ENCODE data around the gene ZDHHC11B. TPM values are rescaled to one million over a fixed set of nuclear protein-coding genes. Genes with fewer than 3 reads are reported as not detected.

Gene ZDHHC11B
- total and polyA plus RNA-seq, 7 experiments from 2014 or later: 0.13 to 5.5 (median 1.2) TPM; not detected in 2

DNA sequence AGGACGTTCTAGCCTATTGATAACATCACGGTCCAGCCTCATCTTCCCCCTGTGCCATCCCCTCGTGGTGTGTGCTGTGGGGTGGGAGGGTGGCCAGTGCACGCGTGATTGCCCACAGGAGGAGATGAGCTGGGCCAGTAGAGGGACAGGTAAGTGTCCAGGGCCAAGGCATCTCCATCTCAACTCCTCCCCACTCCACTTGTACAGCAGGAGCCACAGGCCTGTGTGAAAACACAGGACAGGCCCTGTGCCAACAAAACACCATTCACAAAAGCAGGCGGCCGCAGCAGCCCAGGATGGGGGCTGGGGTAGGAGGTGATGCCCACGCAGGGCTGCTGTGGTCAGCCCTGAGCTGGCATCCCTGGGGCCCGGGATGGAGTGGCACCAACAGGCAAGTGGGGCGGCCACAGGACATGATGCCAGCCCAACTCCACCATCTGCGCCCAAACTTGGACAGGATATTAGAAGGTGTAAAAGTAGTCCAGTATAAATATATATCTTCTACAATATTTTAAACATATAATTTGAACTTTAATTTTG, 124.0 kb downstream of the ZDHHC11B start:
- Mint-ChIP-seq H3K27ac (no peak overlapping the region), H3K36me3 (peaks cover 17 to 53% (median 23%) of the 10 kb centered on the region in 5 donors), H3K4me1 (peaks cover 0 to 4% (median 0%) of the 10 kb centered on the region in 7 donors), H3K27me3 (no peaks in the 10 kb centered on the region), H3K4me3 (no peak overlapping the region), H3K9me3 (peaks cover 0 to 4% (median 0%) of the 10 kb centered on the region in 11 donors)
- intact Hi-C loops (cut with micrococcal nuclease): no loop called here
- Histone ChIP-seq H3K27ac (ENCODE audit: low read depth, low read length) (no peak overlapping the region), H3K36me3 (ENCODE audit: control insufficient read depth in 2 of 3, insufficient read depth in 3 of 3, low read length in 3 of 3) (peaks cover 0 to 64% (median 4%) of the 10 kb centered on the region in 3 experiments), H3K9me3 (ENCODE audit: control insufficient read depth in 2 of 3, low read length in 3 of 3) (no peaks in the 10 kb centered on the region), H3K27me3 (ENCODE audit: control insufficient read depth in 2 of 2, insufficient read depth in 2 of 2, low read length in 2 of 2) (no peaks in the 10 kb centered on the region), H3K4me1 (ENCODE audit: control insufficient read depth in 2 of 2, insufficient read depth in 2 of 2, low read length in 2 of 2) (no peaks in the 10 kb centered on the region), H3K4me3 (ENCODE audit: low read length) (no peak overlapping the region)
- POLR2A ChIA-PET: no interaction called here
- ATAC-seq: no peak
- CTCF ChIA-PET: no interaction called here
- no peak for DNase-seq

Other genes starting within 250 kb of the ZDHHC11B start
- gene CEP72, start 172.4 kb downstream of the ZDHHC11B start, total RNA-seq: 10 to 100 TPM; 13.4 to 33.8 (median 22.7) TPM
- gene CEP72, start 172.4 kb downstream of the ZDHHC11B start, polyA plus RNA-seq: 1 to 10 TPM; 6.0 to 8.7 TPM
- gene TPPP, start 91.4 kb downstream of the ZDHHC11B start, total RNA-seq: 1 to 10 TPM in 1 of 5 experiments, under 1 TPM in 4; 0.02 to 3.4 (median 0.14) TPM
- gene TPPP, start 91.4 kb downstream of the ZDHHC11B start, polyA plus RNA-seq: under 1 TPM; 0.08 to 0.31 TPM
- gene ZDHHC11, start 66.3 kb upstream of the ZDHHC11B start, total RNA-seq: 10 to 100 TPM in 2 of 5 experiments, 1 to 10 TPM in 3; 7.1 to 22.1 (median 9.6) TPM
- under 1 TPM in 1 of 2 donors, not detected in 1; 0.20 TPM for gene ZDHHC11, start 66.3 kb upstream of the ZDHHC11B start, polyA plus RNA-seq
- gene BRD9, start 108.1 kb upstream of the ZDHHC11B start, total RNA-seq: 10 to 100 TPM; 63.2 to 93.2 (median 82.2) TPM
- 10 to 100 TPM; 10.6 to 17.6 TPM for gene BRD9, start 108.1 kb upstream of the ZDHHC11B start, polyA plus RNA-seq
- 10 to 100 TPM in 1 of 5 experiments, under 1 TPM in 3, not detected in 1; 0.39 to 23.5 (median 0.57) TPM for gene TRIP13, start 108.2 kb upstream of the ZDHHC11B start, total RNA-seq
- gene TRIP13, start 108.2 kb upstream of the ZDHHC11B start, polyA plus RNA-seq: under 1 TPM; 0.52 to 0.63 TPM
- 1 to 10 TPM in 1 of 5 experiments, not detected in 4; 4.8 TPM for gene NKD2, start 224.1 kb upstream of the ZDHHC11B start, total RNA-seq
- not detected for gene NKD2, start 224.1 kb upstream of the ZDHHC11B start, polyA plus RNA-seq

All from naive thymus-derived CD4-positive, alpha-beta T cell (primary cell).